Stomach (tissue), 4 donors: ENCODE results near the gene BRAF.

Source experiments
- CTCF ChIP-seq, 7 experiments: fragments of 450-650 bp in 4 of 7; fragments of 200-600 bp in 3 of 7; sonication (generic) in 3 of 7; IDR thresholded peaks; one replicate each; pipeline ENCODE4 v1.5.1; 2016 to 2019; ENCODE audit warnings: antibody characterized with exemption in 7 of 7, control low read depth in 2 of 7, mild to moderate bottlenecking in 1 of 7
- POLR2A ChIP-seq, 4 donors: fragments of 450-650 bp; IDR thresholded peaks; one replicate each; pipeline ENCODE4 v1.6.1; 2016; ENCODE audit warnings: antibody characterized with exemption in 4 of 4, control low read depth in 2 of 4, mild to moderate bottlenecking in 1 of 4, moderate library complexity in 1 of 4

- TF ChIP-seq CTCF (IDR thresholded peaks at IDR 0.05) = no peak
- TF ChIP-seq POLR2A (IDR thresholded peaks at IDR 0.05) = no peak
Observed at GRCh38 chr7:140870003-140870402, 54.7 kb downstream of the BRAF start.
